ENCODE measurements around the gene TOB2.
"Not testable (repeated sequence)": the region's sequence is repeated elsewhere in the genome, so short reads cannot be mapped to it uniquely, and the experiment has no call there.

The TOB2 gene

DNA sequence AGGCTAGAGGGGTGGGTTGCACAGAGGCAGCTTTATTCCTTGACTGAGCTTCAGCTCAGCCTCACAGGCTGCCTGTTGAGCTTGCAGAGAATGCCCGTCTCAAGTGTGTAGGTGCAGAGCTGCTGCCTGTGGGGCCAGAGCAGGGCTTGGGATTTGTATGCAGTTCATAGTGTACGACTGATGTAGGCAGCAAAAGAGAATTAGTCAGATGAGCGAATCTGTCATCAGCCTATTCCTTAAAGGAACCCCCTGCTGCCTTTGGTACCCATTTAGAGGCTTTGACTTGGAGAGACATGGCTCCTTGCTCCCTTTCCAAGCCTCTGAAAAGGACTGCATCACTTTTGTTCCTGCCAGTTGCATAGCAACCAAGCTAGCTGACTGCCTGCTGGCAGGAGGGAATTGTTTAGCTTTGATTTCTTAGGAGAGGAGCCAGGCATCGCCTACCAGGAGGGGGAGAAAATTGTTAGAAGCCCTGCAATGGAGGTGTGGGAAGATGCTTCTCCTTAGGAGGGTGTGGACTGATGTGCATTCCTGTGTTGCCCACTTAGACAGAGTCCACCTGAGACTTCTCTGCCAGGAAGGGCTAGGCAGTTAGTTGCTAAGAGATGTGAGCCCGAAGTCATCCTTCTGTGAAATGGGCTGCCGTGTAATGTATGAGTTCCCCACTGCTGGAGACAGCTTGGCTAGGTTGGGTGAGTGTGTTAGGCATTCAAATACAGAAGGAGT, 33.2 kb upstream of the TOB2 start:
- Histone ChIP-seq H3K9me3 (ENCODE audit: control insufficient read depth, low read length) (no peaks in the 10 kb centered on the region), H3K4me1 (ENCODE audit: control insufficient read depth, insufficient read depth, low read length) (peaks cover 14% of the 10 kb centered on the region), H3K36me3 (ENCODE audit: control insufficient read depth, insufficient read depth, low read length) (no peaks in the 10 kb centered on the region), H3K9ac (ENCODE audit: low read length) (peak overlapping the region; percentile 13), H3K4me3 (ENCODE audit: low read length) (no peak overlapping the region), H3K27me3 (ENCODE audit: control insufficient read depth, insufficient read depth, low read length) (no peaks in the 10 kb centered on the region)

DNA sequence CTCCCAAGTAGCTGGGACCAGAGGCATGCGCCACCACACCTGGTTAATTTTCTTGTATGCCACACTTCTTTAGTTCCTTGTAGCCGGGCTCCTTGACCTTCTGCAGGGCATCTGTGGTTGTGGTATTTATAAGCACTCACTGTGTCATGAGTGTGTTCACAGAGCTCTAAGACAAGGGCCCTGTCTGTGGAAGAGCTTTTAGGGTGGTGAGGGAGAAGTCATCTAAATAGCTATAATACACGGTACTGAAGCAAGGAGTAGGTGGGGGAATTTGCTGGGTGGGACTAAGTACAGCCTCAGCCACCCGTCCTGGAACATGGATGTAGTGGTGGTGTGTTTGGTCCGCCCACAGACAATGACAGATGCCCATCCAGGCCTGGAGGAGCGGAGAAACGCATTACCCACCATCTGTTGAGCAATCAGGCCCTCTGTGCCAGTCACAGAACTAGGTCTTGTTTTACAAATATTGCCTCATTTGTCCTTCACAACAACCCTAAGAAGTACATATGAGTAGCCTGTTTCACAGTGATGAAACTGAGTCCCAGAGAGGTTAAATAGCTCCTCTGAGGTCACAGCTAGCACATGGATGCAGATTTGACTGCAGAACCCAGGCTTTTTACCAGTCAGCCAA, 32.4 kb upstream of the TOB2 start:
- H3K4me3 ChIP-seq (ENCODE audit: low read length), result no peak overlapping the region
- no peak overlapping the region for H3K9ac ChIP-seq (ENCODE audit: low read length)
- H3K27me3 ChIP-seq (ENCODE audit: control insufficient read depth, insufficient read depth, low read length), result no peaks in the 10 kb centered on the region
- no peaks in the 10 kb centered on the region for H3K9me3 ChIP-seq (ENCODE audit: control insufficient read depth, low read length)
- no peaks in the 10 kb centered on the region for H3K36me3 ChIP-seq (ENCODE audit: control insufficient read depth, insufficient read depth, low read length)
- peaks cover 8% of the 10 kb centered on the region for H3K4me1 ChIP-seq (ENCODE audit: control insufficient read depth, insufficient read depth, low read length)

DNA sequence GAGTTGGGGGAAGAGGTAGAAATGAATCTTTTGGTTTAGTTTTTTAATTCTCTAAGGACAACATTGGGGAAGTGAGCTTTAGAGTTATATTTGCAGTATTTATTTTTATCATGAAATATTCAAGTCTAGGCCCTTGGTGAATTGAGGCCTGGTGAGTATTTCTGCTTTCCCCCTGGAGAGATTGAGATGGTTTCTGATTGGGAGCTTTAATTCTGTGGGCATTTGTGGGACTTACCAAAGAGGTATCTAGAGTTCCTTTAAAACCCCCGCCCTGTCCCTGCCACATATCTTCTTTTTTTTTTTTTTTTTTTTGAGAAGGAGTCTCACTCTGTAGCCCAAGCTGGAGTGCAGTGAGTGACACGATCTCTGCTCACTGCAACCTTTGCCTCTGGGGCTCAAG, 31.9 kb upstream of the TOB2 start:
- Histone ChIP-seq H3K4me3 (ENCODE audit: low read length) (no peak overlapping the region), H3K4me1 (ENCODE audit: control insufficient read depth, insufficient read depth, low read length) (peaks cover 8% of the 10 kb centered on the region), H3K9me3 (ENCODE audit: control insufficient read depth, low read length) (no peaks in the 10 kb centered on the region), H3K27me3 (ENCODE audit: control insufficient read depth, insufficient read depth, low read length) (no peaks in the 10 kb centered on the region), H3K9ac (ENCODE audit: low read length) (no peak overlapping the region), H3K36me3 (ENCODE audit: control insufficient read depth, insufficient read depth, low read length) (no peaks in the 10 kb centered on the region)

DNA sequence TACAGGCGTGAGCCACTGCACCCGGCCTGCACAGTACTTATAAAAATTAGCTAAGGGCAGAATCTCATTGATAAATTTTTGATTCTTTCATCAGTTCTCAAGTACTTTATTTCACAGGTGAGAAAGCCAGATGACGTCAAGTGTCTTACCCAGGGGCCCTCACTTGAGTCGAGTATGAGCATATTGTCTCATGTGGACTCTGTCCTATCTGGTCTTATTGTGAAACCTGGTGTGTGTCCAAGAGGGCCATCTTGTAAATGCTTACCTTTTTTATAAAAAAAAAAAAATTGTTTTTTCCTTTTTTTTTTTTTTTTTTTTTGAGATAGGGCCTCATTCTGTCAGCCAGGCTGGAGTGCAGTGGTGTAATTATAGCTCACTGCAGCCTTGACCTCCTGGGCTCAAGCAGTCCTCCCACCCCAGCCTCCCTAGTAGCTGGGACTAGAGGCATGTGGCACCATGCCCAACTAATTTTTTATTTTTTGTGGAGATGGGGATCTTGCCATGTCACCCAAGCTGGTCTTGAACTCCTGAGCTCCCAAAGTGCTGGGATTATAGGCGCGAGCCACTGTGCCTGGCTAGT, 28.4 kb upstream of the TOB2 start:
- peaks cover 22% of the 10 kb centered on the region for H3K4me1 ChIP-seq (ENCODE audit: control insufficient read depth, insufficient read depth, low read length)

DNA sequence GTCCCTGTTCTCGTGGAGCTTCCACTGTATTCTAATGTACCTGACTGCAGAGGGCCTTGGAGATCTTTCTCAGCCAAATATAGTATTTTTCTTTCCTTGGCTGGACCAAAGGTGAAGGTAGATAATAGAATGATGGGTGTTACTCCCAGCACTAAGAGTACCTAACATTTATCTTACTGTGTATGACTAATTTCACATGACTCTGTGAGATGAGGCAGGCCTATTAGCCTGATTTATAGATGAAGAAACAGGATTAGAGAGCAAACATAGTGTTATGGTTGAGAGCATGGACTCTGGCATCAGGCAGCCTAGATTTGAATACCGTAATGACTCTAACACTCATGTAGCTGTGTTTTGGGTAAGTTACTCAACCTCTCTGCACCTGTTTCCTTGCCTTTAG, 25.0 kb upstream of the TOB2 start:
- Histone ChIP-seq H3K27me3 (ENCODE audit: control insufficient read depth, insufficient read depth, low read length) (no peaks in the 10 kb centered on the region), H3K9ac (ENCODE audit: low read length) (no peak overlapping the region), H3K9me3 (ENCODE audit: control insufficient read depth, low read length) (no peaks in the 10 kb centered on the region), H3K36me3 (ENCODE audit: control insufficient read depth, insufficient read depth, low read length) (no peaks in the 10 kb centered on the region), H3K4me1 (ENCODE audit: control insufficient read depth, insufficient read depth, low read length) (peaks cover 27% of the 10 kb centered on the region), H3K4me3 (ENCODE audit: low read length) (no peak overlapping the region)

More for the DNA sequence above, 28.4 kb upstream of the TOB2 start:
- Histone ChIP-seq H3K4me3 (ENCODE audit: low read length) (no peak overlapping the region), H3K27me3 (ENCODE audit: control insufficient read depth, insufficient read depth, low read length) (no peaks in the 10 kb centered on the region), H3K9ac (ENCODE audit: low read length) (no peak overlapping the region), H3K36me3 (ENCODE audit: control insufficient read depth, insufficient read depth, low read length) (no peaks in the 10 kb centered on the region), H3K9me3 (ENCODE audit: control insufficient read depth, low read length) (no peaks in the 10 kb centered on the region)

DNA sequence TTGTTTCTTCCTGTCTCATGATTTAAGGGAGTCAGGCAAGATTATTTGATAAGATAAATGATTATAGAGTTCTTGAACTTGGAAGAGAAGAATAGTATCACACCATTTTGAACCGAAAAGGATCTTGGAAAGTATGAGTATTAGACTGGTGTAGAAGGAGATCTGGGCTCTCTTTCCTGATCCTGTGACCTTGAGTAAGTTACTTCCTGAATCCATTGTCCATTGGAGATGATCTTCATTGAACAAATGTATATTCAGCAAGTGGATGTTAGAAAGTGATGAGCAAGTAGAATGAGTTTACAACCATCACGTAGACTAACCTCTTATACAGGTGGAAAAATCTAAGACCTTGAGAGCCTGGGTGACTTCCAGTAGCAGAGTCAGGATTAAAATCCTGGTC, 24.3 kb upstream of the TOB2 start:
- Histone ChIP-seq H3K9ac (ENCODE audit: low read length) (no peak overlapping the region), H3K4me3 (ENCODE audit: low read length) (no peak overlapping the region), H3K27me3 (ENCODE audit: control insufficient read depth, insufficient read depth, low read length) (no peaks in the 10 kb centered on the region), H3K36me3 (ENCODE audit: control insufficient read depth, insufficient read depth, low read length) (no peaks in the 10 kb centered on the region), H3K4me1 (ENCODE audit: control insufficient read depth, insufficient read depth, low read length) (peaks cover 27% of the 10 kb centered on the region), H3K9me3 (ENCODE audit: control insufficient read depth, low read length) (no peaks in the 10 kb centered on the region)

DNA sequence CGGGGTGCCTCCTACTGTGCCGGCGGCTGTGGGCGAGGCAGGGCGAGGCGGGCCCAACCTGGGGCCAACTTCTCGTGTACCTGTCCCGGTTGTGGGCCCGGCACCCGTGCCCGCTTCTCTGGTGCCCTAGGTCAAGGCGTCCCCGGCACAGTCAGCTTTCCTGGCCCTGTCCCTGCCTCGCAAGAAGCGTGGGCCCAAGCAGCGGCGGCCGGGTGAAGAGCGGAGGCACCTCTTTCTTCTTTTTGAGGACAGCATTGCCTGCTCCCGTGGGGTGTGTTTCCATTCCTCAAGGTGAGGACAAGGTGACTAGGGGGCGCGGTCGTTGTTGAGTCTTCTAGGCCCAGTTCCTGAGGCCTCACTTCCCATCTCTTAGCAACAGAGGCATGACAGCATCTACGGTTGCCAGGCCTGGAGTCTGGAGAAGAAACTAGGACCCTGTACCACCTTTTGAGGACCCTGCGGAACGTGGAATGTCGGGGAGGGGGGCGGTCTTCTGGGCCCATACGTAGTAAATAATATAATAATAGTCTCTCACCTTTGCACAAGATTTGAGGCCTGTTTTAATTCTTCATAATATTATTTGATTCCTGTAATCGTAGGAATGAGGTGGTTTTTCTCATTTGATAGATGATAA, 22.7 kb upstream of the TOB2 start:
- H3K4me1 ChIP-seq (ENCODE audit: control insufficient read depth, insufficient read depth, low read length), result peaks cover 27% of the 10 kb centered on the region
- H3K4me3 ChIP-seq (ENCODE audit: low read length), result peak overlapping the region; percentile 83
- no peaks in the 10 kb centered on the region for H3K36me3 ChIP-seq (ENCODE audit: control insufficient read depth, insufficient read depth, low read length)

DNA sequence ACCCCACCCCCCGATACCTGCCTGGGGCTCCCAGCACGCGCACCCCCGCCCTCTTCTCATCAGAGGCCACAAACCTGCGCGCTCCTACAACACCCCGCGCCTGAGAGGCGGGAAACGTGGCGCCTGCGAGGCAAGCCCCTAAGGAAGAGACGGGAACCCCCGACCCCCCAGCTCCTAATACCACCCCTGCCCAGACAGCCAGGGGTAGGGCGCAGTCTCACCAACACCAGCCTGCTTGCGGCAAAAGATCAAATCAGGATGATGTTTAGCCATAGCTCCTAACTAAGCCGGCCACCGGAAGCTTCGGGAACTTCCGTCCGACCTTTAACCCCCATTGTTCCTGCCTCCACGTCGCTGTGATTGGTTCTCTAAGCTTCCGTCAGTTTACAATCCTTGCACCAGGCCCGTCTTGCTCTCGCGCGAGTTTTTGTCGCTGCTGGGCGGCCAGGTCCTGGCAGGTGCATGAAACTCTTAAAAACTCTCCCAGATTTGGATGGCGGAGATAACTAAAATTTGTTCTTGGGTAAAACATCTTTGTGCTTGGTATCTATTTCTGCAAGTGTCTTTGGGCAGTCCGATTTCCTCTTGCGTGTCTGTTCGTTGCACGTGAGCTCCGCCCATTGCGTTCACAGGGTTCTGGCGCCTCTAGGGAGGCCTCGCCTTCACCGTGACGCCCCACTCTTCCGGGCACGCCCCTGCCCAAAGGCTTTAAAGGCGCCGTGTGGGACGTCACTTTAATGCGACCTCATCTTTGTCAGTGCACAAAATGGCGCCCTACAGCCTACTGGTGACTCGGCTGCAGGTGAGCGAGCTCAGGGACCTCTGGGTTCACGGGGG, 22.0 kb upstream of the TOB2 start, which contains the start of the genes ACO2 and PHF5A:
TSS of gene ACO2 (plus strand) at position 737 of the 837 bp plus-strand sequence. CDS start at position 767, 30 bp downstream.
TSS of gene PHF5A (minus strand) at position 312 of the 837 bp plus-strand sequence. CDS start at position 273, 39 bp downstream.
- H3K9ac ChIP-seq (ENCODE audit: low read length), result peak within 1 kb of the TSS; percentile 94
- peaks cover 27% of the 10 kb centered on the region for H3K4me1 ChIP-seq (ENCODE audit: control insufficient read depth, insufficient read depth, low read length)
- H3K4me3 ChIP-seq (ENCODE audit: low read length), result peak within 1 kb of the TSS; percentile 83
- H3K36me3 ChIP-seq (ENCODE audit: control insufficient read depth, insufficient read depth, low read length), result no peaks in the 10 kb centered on the region
- H3K27me3 ChIP-seq (ENCODE audit: control insufficient read depth, insufficient read depth, low read length), result no peaks in the 10 kb centered on the region
- H3K9me3 ChIP-seq (ENCODE audit: control insufficient read depth, low read length), result no peaks in the 10 kb centered on the region

More for the DNA sequence above, 22.7 kb upstream of the TOB2 start:
- Histone ChIP-seq H3K27me3 (ENCODE audit: control insufficient read depth, insufficient read depth, low read length) (no peaks in the 10 kb centered on the region), H3K9me3 (ENCODE audit: control insufficient read depth, low read length) (no peaks in the 10 kb centered on the region), H3K9ac (ENCODE audit: low read length) (peak overlapping the region; percentile 94)

DNA sequence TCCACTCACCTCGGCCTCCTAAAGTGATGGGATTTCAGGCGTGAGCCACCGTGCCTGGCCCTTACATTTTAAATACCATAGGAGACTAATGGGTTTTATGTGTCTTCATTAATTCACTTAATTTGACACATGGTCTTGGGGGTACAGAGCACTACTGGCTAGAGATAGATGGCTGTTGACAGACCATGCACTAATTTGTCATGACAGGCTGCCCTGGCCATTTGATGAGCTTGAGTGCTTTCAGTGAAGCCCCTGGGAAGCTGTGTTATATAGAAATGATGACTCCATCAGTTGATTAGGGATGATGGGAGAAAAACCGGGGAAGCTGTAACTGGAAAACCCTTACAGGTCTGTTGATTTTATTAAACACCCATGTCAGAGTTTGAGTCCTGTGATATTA, 15.3 kb upstream of the TOB2 start:
- H3K27me3 ChIP-seq (ENCODE audit: control insufficient read depth, insufficient read depth, low read length), result no peaks in the 10 kb centered on the region
- H3K4me3 ChIP-seq (ENCODE audit: low read length), result no peak overlapping the region
- H3K9ac ChIP-seq (ENCODE audit: low read length), result no peak overlapping the region
- no peaks in the 10 kb centered on the region for H3K9me3 ChIP-seq (ENCODE audit: control insufficient read depth, low read length)
- H3K4me1 ChIP-seq (ENCODE audit: control insufficient read depth, insufficient read depth, low read length), result no peaks in the 10 kb centered on the region
- H3K36me3 ChIP-seq (ENCODE audit: control insufficient read depth, insufficient read depth, low read length), result no peaks in the 10 kb centered on the region

DNA sequence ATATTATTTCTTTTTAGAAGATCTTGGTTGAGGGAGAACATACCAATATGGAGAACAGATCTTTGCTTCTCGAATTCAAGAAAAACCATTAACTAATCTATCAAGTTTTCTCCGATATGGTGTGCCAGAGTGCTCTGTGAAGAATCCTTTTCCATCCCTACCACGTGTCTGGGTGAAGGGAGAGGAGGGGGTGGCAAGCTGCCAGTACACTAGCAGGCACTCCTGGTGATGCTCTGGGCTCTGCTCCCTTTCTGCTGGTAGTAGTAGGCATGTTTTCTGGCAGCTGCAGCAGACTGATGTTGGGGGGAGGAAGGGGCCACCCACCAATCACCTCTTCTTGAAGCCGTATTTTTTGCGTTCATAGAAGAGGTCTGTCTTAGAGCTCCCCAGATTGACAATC, 13.5 kb upstream of the TOB2 start:
- H3K9me3 ChIP-seq (ENCODE audit: control insufficient read depth, low read length); H3K9ac ChIP-seq (ENCODE audit: low read length); H3K4me3 ChIP-seq (ENCODE audit: low read length); H3K36me3 ChIP-seq (ENCODE audit: control insufficient read depth, insufficient read depth, low read length); H3K27me3 ChIP-seq (ENCODE audit: control insufficient read depth, insufficient read depth, low read length); H3K4me1 ChIP-seq (ENCODE audit: control insufficient read depth, insufficient read depth, low read length): not testable (repeated sequence)

DNA sequence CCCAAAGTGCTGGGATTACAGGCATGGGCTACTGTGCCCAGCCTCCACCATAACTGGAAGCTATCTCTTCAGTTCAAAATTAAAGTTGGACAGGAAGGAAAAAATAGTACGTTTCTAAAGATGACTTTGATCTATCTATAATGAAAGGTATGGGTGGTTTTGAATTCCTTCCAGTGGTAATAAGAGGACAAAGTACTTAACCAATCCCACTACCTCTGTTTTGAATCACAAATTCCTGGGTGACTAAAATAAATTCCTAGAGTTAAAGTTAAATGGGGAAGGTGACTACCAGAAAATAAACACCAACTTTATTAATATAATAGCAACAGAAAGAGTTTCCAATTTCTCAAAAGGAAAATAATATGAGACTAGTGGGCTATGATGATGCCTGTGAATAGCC, 12.8 kb upstream of the TOB2 start:
- Histone ChIP-seq H3K9ac (ENCODE audit: low read length) (no peak overlapping the region), H3K4me3 (ENCODE audit: low read length) (no peak overlapping the region), H3K4me1 (ENCODE audit: control insufficient read depth, insufficient read depth, low read length) (no peaks in the 10 kb centered on the region), H3K27me3 (ENCODE audit: control insufficient read depth, insufficient read depth, low read length) (no peaks in the 10 kb centered on the region), H3K9me3 (ENCODE audit: control insufficient read depth, low read length) (no peaks in the 10 kb centered on the region), H3K36me3 (ENCODE audit: control insufficient read depth, insufficient read depth, low read length) (no peaks in the 10 kb centered on the region)

Measured in mucosa of stomach (tissue), 1 donor.